ENCODE results near the gene CHADL. TPM values are rescaled to one million over a fixed set of nuclear protein-coding genes. Genes with fewer than 3 reads are reported as not detected.

The CHADL gene
- total RNA-seq, 5 donors from 2014 or later (not counting 1 experiment from before 2014, with no cell fraction given), result 0.75 to 2.3 (median 1.2) TPM

DNA sequence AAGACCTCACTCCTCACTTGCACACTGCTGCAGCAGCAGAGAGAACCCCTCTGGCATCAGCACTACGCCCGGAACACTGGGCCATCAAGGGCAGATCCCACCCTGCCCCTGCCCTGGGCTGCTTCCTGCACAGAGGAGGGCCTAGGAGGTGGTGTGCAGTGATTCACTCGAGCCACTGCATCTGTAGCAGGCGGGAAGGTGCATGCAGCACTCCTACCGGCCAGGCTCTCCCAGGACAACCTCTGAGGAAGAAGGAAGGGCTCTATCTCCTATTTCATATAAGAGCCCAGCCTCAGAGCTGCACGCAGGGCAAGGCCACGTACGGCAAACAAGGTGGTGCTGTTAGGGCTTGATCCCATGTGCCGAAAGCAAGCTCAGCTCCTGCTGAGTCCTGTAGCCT is 31.1 kb upstream of the CHADL start:
- 100% methylated on average over 3 of the region's 9 CpGs for WGBS (ENCODE audit: insufficient coverage)
- ATAC-seq (replicated peaks in 1 of 4) (peak in 1 of 4 experiments; percentile 31), DNase-seq (no peak)
- Histone ChIP-seq H3K9me3 (no peaks in the 10 kb centered on the region), H3K4me1 (ENCODE audit: control insufficient read depth in 1 of 2, extremely low read depth in 1 of 2, insufficient read depth in 2 of 2, low read length in 2 of 2) (peaks cover 0 to 3% of the 10 kb centered on the region in 2 experiments), H3K4me3 (ENCODE audit: control insufficient read depth in 1 of 2, extremely low read depth in 1 of 2, low read length in 1 of 2) (no peak overlapping the region), H3K27ac (ENCODE audit: low read length) (no peak overlapping the region), H3K27me3 (replicated peaks in 1 of 2; ENCODE audit: control insufficient read depth in 2 of 2, extremely low read depth in 1 of 2, insufficient read depth in 2 of 2, low read length in 1 of 2) (no peaks in the 10 kb centered on the region), H3K36me3 (ENCODE audit: control insufficient read depth in 2 of 2, extremely low read depth in 1 of 2, insufficient read depth in 1 of 2, low read length in 1 of 2) (peaks cover 44 to 79% of the 10 kb centered on the region in 2 donors)
- Mint-ChIP-seq H3K36me3 (peaks cover 41% of the 10 kb centered on the region), H3K27me3 (no peaks in the 10 kb centered on the region), H3K4me3 (no peak overlapping the region), H3K27ac (no peak overlapping the region), H3K4me1 (peaks cover 0 to 2% (median 0%) of the 10 kb centered on the region in 3 donors), H3K9me3 (no peaks in the 10 kb centered on the region)
- ChIA-PET POLR2A (interaction anchor here in 1 of 2 donors (1.4 kb wide), 1 partner anchor 10 kb away, joined by 6 read pairs; no protein-coding TSS in a partner anchor), CTCF (no interaction called here)

DNA sequence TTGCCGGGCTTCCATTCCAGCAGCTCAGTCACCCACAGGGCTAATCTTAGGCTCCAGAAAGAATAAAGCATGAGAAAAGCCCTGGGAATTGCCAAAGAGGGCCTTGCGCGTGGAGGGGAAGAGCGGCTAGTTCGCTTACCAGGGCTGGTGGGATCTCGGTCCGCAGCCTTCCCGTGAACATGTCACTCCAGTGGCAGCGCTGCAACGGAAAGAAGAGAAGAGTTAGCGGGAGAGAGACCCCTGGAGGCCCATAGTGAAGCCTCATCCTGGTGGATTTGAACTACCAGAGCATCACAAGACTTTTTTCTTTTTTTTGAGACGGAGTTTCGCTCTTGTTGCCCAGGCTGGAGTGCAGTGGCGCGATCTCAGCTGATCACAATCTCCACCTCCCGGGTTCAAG is 27.2 kb upstream of the CHADL start:
- Mint-ChIP-seq H3K27ac (no peak overlapping the region), H3K9me3 (no peaks in the 10 kb centered on the region)
- peaks cover 43 to 79% of the 10 kb centered on the region in 2 donors for H3K36me3 ChIP-seq (ENCODE audit: control insufficient read depth in 2 of 2, extremely low read depth in 1 of 2, insufficient read depth in 1 of 2, low read length in 1 of 2)

DNA sequence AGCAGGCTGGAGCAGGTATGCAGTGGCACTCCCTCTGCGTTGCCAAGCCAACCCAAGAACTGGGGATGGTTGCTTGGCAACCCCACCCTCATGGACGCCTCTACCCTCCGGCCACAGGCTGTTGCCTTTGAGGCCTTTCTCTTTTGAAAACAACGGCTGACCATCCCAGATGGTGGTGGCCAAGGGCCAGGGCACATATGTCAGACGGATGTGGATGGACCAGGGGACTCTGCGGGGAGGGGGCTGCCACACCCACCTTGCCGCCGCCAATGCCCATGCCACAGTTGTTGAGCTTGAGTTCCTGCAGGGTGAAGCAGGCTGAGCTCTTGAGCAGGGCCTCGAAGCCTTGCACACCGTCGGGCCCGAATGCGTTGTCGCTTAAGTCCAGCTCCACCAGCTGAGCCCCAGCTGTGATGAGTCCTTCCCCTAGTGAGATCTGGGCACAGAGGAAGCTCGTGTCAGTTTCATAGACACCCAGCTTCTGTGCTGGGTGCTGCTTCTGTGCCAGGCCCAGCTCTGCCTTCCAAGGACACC is 23.7 kb upstream of the CHADL start:
- ATAC-seq (replicated peaks in 1 of 4) (no peak), DNase-seq (no peak)
- POLR2A ChIA-PET, result interaction anchor here in 1 of 2 donors (0.6 kb wide), 1 partner anchor 115 kb away, joined by 3 read pairs; no protein-coding TSS in a partner anchor
- Histone ChIP-seq H3K9me3 (no peaks in the 10 kb centered on the region), H3K27me3 (replicated peaks in 1 of 2; ENCODE audit: control insufficient read depth in 2 of 2, extremely low read depth in 1 of 2, insufficient read depth in 2 of 2, low read length in 1 of 2) (no peaks in the 10 kb centered on the region), H3K4me1 (ENCODE audit: control insufficient read depth in 1 of 2, extremely low read depth in 1 of 2, insufficient read depth in 2 of 2, low read length in 2 of 2) (no peaks in the 10 kb centered on the region), H3K27ac (ENCODE audit: low read length) (no peak overlapping the region), H3K4me3 (ENCODE audit: control insufficient read depth in 1 of 2, extremely low read depth in 1 of 2, low read length in 1 of 2) (no peak overlapping the region), H3K36me3 (ENCODE audit: control insufficient read depth in 2 of 2, extremely low read depth in 1 of 2, insufficient read depth in 1 of 2, low read length in 1 of 2) (peaks cover 39 to 86% of the 10 kb centered on the region in 2 donors)
- Mint-ChIP-seq H3K9me3 (no peaks in the 10 kb centered on the region), H3K27me3 (no peaks in the 10 kb centered on the region), H3K36me3 (peaks cover 36% of the 10 kb centered on the region), H3K27ac (no peak overlapping the region), H3K4me1 (no peaks in the 10 kb centered on the region), H3K4me3 (no peak overlapping the region)
- 98% methylated on average over 14 of the region's 15 CpGs for WGBS (ENCODE audit: insufficient coverage)
- CTCF ChIA-PET, result no interaction called here

More for the DNA sequence above, 27.2 kb upstream of the CHADL start:
- H3K36me3 Mint-ChIP-seq, result peaks cover 39% of the 10 kb centered on the region
- 98% methylated on average over 11 of the region's 16 CpGs for WGBS (ENCODE audit: insufficient coverage)
- no peak overlapping the region for H3K4me3 ChIP-seq (ENCODE audit: control insufficient read depth in 1 of 2, extremely low read depth in 1 of 2, low read length in 1 of 2)
- no peak for ATAC-seq (replicated peaks in 1 of 4)
- no peaks in the 10 kb centered on the region for H3K27me3 Mint-ChIP-seq
- H3K4me1 ChIP-seq (ENCODE audit: control insufficient read depth in 1 of 2, extremely low read depth in 1 of 2, insufficient read depth in 2 of 2, low read length in 2 of 2), result peaks cover 0 to 3% of the 10 kb centered on the region in 2 experiments
- no peaks in the 10 kb centered on the region for H3K27me3 ChIP-seq (replicated peaks in 1 of 2; ENCODE audit: control insufficient read depth in 2 of 2, extremely low read depth in 1 of 2, insufficient read depth in 2 of 2, low read length in 1 of 2)
- H3K27ac ChIP-seq (ENCODE audit: low read length), result no peak overlapping the region
- H3K4me3 Mint-ChIP-seq, result no peak overlapping the region
- DNase-seq, result no peak
- H3K9me3 ChIP-seq, result no peaks in the 10 kb centered on the region
- H3K4me1 Mint-ChIP-seq, result peaks cover 0 to 2% (median 0%) of the 10 kb centered on the region in 3 donors
- ChIA-PET CTCF (interaction anchor here in 1 of 2 donors (0.5 kb wide), 1 partner anchor 315 kb away, joined by 9 read pairs; no protein-coding TSS in a partner anchor), POLR2A (no interaction called here)

DNA sequence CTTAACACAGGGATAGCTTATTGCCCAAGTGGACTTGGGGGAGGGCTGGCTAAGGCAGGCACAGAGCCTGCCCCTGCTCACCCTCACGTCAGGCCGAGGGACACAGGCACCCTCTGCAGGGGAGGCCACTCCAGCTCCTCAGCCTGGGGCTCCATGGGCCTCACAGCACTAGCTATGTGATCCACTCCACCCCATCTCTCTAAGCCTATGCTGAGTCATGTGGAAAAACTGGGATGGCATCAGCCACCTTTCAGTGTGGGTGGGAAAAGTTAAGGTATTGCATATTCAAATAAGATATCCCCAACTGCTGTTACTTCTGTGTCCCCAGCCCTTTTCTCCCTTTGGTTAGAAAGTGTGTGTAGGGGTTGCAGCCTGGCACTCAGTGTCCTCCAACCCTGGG is 23.0 kb upstream of the CHADL start:
- WGBS (ENCODE audit: insufficient coverage), result no CpG with 5 or more reads among the region's 2 CpGs
- no peak for DNase-seq
- peaks cover 37 to 83% of the 10 kb centered on the region in 2 donors for H3K36me3 ChIP-seq (ENCODE audit: control insufficient read depth in 2 of 2, extremely low read depth in 1 of 2, insufficient read depth in 1 of 2, low read length in 1 of 2)
- no peak for ATAC-seq (replicated peaks in 1 of 4)
- H3K27ac Mint-ChIP-seq, result no peak overlapping the region
- H3K4me3 ChIP-seq (ENCODE audit: control insufficient read depth in 1 of 2, extremely low read depth in 1 of 2, low read length in 1 of 2), result no peak overlapping the region
- no peak overlapping the region for H3K27ac ChIP-seq (ENCODE audit: low read length)
- no peaks in the 10 kb centered on the region for H3K9me3 Mint-ChIP-seq
- POLR2A ChIA-PET, result interaction anchor here in 1 of 2 donors (0.6 kb wide), 1 partner anchor 116 kb away, joined by 3 read pairs; no protein-coding TSS in a partner anchor
- H3K4me1 Mint-ChIP-seq, result no peaks in the 10 kb centered on the region
- H3K9me3 ChIP-seq, result no peaks in the 10 kb centered on the region
- CTCF ChIA-PET, result no interaction called here
- H3K36me3 Mint-ChIP-seq, result peaks cover 40% of the 10 kb centered on the region
- H3K4me1 ChIP-seq (ENCODE audit: control insufficient read depth in 1 of 2, extremely low read depth in 1 of 2, insufficient read depth in 2 of 2, low read length in 2 of 2), result no peaks in the 10 kb centered on the region
- H3K27me3 Mint-ChIP-seq, result no peaks in the 10 kb centered on the region
- no peak overlapping the region for H3K4me3 Mint-ChIP-seq
- H3K27me3 ChIP-seq (replicated peaks in 1 of 2; ENCODE audit: control insufficient read depth in 2 of 2, extremely low read depth in 1 of 2, insufficient read depth in 2 of 2, low read length in 1 of 2), result no peaks in the 10 kb centered on the region

DNA sequence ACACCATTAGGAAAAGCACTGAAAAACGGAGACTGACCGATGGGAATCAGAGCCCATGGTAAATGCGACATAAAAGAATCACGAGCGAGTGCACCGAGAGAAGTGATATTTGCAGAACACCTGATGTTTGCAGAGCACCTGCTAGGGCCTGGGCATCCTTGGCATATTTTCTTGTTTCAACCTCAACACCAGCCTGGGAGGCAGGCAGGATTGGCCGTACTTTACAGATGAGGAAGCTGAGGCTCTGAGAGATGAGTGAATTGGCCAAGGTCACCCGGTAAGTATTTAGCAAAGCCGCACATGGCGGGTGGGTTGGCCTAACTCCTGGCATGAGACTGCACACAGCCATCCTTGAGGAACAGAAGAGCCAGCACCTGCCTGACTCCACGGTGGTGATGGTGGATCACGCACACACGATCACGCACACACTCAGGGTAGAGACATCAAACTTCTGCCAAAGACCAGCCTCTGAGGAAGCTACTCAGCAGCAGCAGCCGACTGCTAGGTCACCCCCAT is 21.6 kb upstream of the CHADL start:
- ChIA-PET CTCF (no interaction called here), POLR2A (no interaction called here)
- Mint-ChIP-seq H3K4me3 (no peak overlapping the region), H3K4me1 (no peaks in the 10 kb centered on the region), H3K36me3 (peaks cover 39% of the 10 kb centered on the region), H3K27me3 (no peaks in the 10 kb centered on the region), H3K9me3 (no peaks in the 10 kb centered on the region), H3K27ac (peak overlapping the region in 1 of 2 donors; percentile 43)
- WGBS (ENCODE audit: insufficient coverage), result 95% methylated on average over 14 of the region's 15 CpGs
- ATAC-seq (replicated peaks in 1 of 4), result no peak
- no peaks in the 10 kb centered on the region for H3K9me3 ChIP-seq
- H3K4me3 ChIP-seq (ENCODE audit: control insufficient read depth in 1 of 2, extremely low read depth in 1 of 2, low read length in 1 of 2), result no peak overlapping the region
- H3K27me3 ChIP-seq (replicated peaks in 1 of 2; ENCODE audit: control insufficient read depth in 2 of 2, extremely low read depth in 1 of 2, insufficient read depth in 2 of 2, low read length in 1 of 2), result no peaks in the 10 kb centered on the region
- peaks cover 24 to 82% of the 10 kb centered on the region in 2 donors for H3K36me3 ChIP-seq (ENCODE audit: control insufficient read depth in 2 of 2, extremely low read depth in 1 of 2, insufficient read depth in 1 of 2, low read length in 1 of 2)
- H3K4me1 ChIP-seq (ENCODE audit: control insufficient read depth in 1 of 2, extremely low read depth in 1 of 2, insufficient read depth in 2 of 2, low read length in 2 of 2), result no peaks in the 10 kb centered on the region
- no peak for DNase-seq
- H3K27ac ChIP-seq (ENCODE audit: low read length), result no peak overlapping the region

DNA sequence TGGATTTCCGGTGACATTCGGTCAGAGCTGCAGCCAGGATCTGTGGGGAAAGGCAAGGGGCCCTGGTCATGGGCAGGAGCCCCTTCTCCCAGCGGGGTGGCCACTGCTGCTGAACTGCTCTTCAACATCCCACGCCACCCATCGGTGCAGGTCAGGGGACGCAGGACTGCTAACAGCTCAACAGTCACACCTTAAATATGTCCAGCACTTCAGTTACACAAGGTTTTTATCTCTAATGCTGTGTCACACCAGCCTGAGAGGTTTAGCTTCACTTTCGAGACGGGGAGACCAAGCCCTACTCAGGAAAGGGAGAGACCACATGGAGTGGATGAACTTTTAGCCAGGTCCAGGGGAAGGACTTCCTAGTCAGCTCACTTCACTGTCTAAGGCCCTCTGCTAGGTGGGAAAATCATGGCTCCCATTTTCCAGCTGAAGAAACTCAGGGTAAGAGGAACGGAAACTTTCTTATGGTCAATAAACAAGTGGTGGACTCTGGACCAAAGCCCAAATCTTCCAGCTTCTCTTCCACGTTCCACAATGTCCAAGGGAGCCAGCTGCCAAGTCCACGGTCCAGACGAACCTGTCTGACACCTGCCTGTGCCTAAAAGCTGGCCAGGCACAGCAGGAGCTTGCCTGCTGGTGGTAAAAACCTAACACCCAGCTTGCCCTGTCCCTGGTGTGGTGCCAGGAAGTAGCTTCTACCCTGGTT is 21.0 kb upstream of the CHADL start:
- no peak overlapping the region for H3K27ac ChIP-seq (ENCODE audit: low read length)
- Mint-ChIP-seq H3K9me3 (no peaks in the 10 kb centered on the region), H3K4me3 (no peak overlapping the region), H3K4me1 (no peaks in the 10 kb centered on the region), H3K27ac (peak overlapping the region in 1 of 2 donors; percentile 43), H3K27me3 (no peaks in the 10 kb centered on the region), H3K36me3 (peaks cover 44% of the 10 kb centered on the region)
- H3K4me1 ChIP-seq (ENCODE audit: control insufficient read depth in 1 of 2, extremely low read depth in 1 of 2, insufficient read depth in 2 of 2, low read length in 2 of 2), result no peaks in the 10 kb centered on the region
- ChIA-PET CTCF (no interaction called here), POLR2A (no interaction called here)
- no peak overlapping the region for H3K4me3 ChIP-seq (ENCODE audit: control insufficient read depth in 1 of 2, extremely low read depth in 1 of 2, low read length in 1 of 2)
- H3K27me3 ChIP-seq (replicated peaks in 1 of 2; ENCODE audit: control insufficient read depth in 2 of 2, extremely low read depth in 1 of 2, insufficient read depth in 2 of 2, low read length in 1 of 2), result no peaks in the 10 kb centered on the region
- H3K9me3 ChIP-seq, result no peaks in the 10 kb centered on the region
- WGBS (ENCODE audit: insufficient coverage), result 100% methylated on average over 10 of the region's 12 CpGs
- H3K36me3 ChIP-seq (ENCODE audit: control insufficient read depth in 2 of 2, extremely low read depth in 1 of 2, insufficient read depth in 1 of 2, low read length in 1 of 2), result peaks cover 22 to 85% of the 10 kb centered on the region in 2 donors
- no peak for ATAC-seq (replicated peaks in 1 of 4)
- no peak for DNase-seq
